GM08714 (cell line): ENCODE data around the gene WNT9A.

Experiments used
- H3K4me3 ChIP-seq: fragments of 200-500 bp; sonication (Bioruptor generic); 2 replicates; pipeline ENCODE4 v1.5.1; 2014; ENCODE audit warnings: mild to moderate bottlenecking, low read length, inconsistent platforms
- ZNF274 ChIP-seq: IDR thresholded peaks from 2 replicates; pipeline ENCODE4 v1.6.1; 2012; ENCODE audit warnings: mild to moderate bottlenecking, low read depth, low read length

The WNT9A gene

GRCh38 chr1:227891223-227891954 lies 56.3 kb downstream of the WNT9A start:
- TF ChIP-seq ZNF274, result no peak
- H3K4me3 ChIP-seq, result no peak overlapping the region

- no peak overlapping the region for H3K4me3 ChIP-seq
- no peak for TF ChIP-seq ZNF274
These were observed 57.1 kb downstream of the WNT9A start for GRCh38 chr1:227890451-227891222.

GRCh38 chr1:227889863-227890405 lies 57.8 kb downstream of the WNT9A start:
- no peak overlapping the region for H3K4me3 ChIP-seq

GRCh38 chr1:227889047-227889862 lies 58.5 kb downstream of the WNT9A start:
- no peak for TF ChIP-seq ZNF274
- H3K4me3 ChIP-seq, result no peak overlapping the region

More at GRCh38 chr1:227889863-227890405, 57.8 kb downstream of the WNT9A start:
- no peak for TF ChIP-seq ZNF274

- no peak for TF ChIP-seq ZNF274
- H3K4me3 ChIP-seq, result no peak overlapping the region
These were observed 59.2 kb downstream of the WNT9A start for GRCh38 chr1:227888404-227889046.

GRCh38 chr1:227887697-227888403 lies 59.9 kb downstream of the WNT9A start:
- TF ChIP-seq ZNF274, result no peak
- H3K4me3 ChIP-seq, result no peak overlapping the region

GRCh38 chr1:227886993-227887696 lies 60.6 kb downstream of the WNT9A start:
- TF ChIP-seq ZNF274, result no peak
- no peak overlapping the region for H3K4me3 ChIP-seq

- H3K4me3 ChIP-seq, result no peak overlapping the region
- no peak for TF ChIP-seq ZNF274
These were observed 61.2 kb downstream of the WNT9A start for GRCh38 chr1:227886503-227886961.

- no peak overlapping the region for H3K4me3 ChIP-seq
- TF ChIP-seq ZNF274, result no peak
These were observed 61.9 kb downstream of the WNT9A start for GRCh38 chr1:227885648-227886502.

GRCh38 chr1:227885135-227885647 lies 62.5 kb downstream of the WNT9A start:
- no peak overlapping the region for H3K4me3 ChIP-seq
- TF ChIP-seq ZNF274, result no peak

GRCh38 chr1:227884370-227885134 lies 63.2 kb downstream of the WNT9A start:
- no peak for TF ChIP-seq ZNF274

More at GRCh38 chr1:227884370-227885134, 63.2 kb downstream of the WNT9A start:
- H3K4me3 ChIP-seq, result no peak overlapping the region
